Astrocyte (in vitro differentiated cells and primary cell): ENCODE data around the gene APOBEC3G. TPM values are rescaled to one million over a fixed set of nuclear protein-coding genes. Genes with fewer than 3 reads are reported as not detected.

ENCODE experiments used
- DNase-seq: peaks from one replicate; pipeline ENCODE4 v3.0.0-alpha.2; 2010; ENCODE audit warnings: low read depth
- FAIRE-seq: peaks from 2 replicates; lab custom pipeline; 2011; peaks lifted over from hg19 to GRCh38; lab: Jason Lieb, UNC
- H2AFZ ChIP-seq: 2 replicates; pipeline ENCODE4 v1.6.0; 2012; ENCODE audit warnings: low read depth, low read length, inconsistent platforms
- H3K27ac ChIP-seq: 2 replicates; pipeline ENCODE4 v1.5.1; 2011; ENCODE audit warnings: low read depth, low read length, inconsistent platforms
- H3K27me3 ChIP-seq: 2 replicates; pipeline ENCODE4 v1.6.0; 2011; ENCODE audit warnings: low read length, inconsistent platforms; ENCODE audit not compliant: insufficient read depth
- H3K36me3 ChIP-seq: 2 replicates; pipeline ENCODE4 v1.5.1; 2011; ENCODE audit warnings: low read length, inconsistent platforms; ENCODE audit not compliant: insufficient read depth
- H3K4me1 ChIP-seq: 2 replicates; pipeline ENCODE4 v1.5.1; 2011; ENCODE audit warnings: low read length, inconsistent platforms; ENCODE audit not compliant: insufficient read depth
- H3K4me2 ChIP-seq: 2 replicates; pipeline ENCODE4 v1.6.0; 2012; ENCODE audit warnings: low read length, inconsistent platforms
- H3K4me3 ChIP-seq: 2 replicates; pipeline ENCODE4 v1.5.1; 2011; ENCODE audit warnings: low read depth, mild to moderate bottlenecking, low read length, inconsistent platforms; ENCODE audit not compliant: insufficient read depth
- H3K79me2 ChIP-seq: 2 replicates; pipeline ENCODE4 v1.6.0; 2012; ENCODE audit warnings: mild to moderate bottlenecking, low read length, inconsistent platforms; ENCODE audit not compliant: insufficient read depth
- H3K9ac ChIP-seq: 2 replicates; pipeline ENCODE4 v1.6.0; 2012; ENCODE audit warnings: mild to moderate bottlenecking, low read length, inconsistent platforms
- H3K9me3 ChIP-seq: 2 replicates; pipeline ENCODE4 v1.5.1; 2012; ENCODE audit warnings: low read depth, mild to moderate bottlenecking, low read length, inconsistent platforms; ENCODE audit not compliant: insufficient read depth
- H4K20me1 ChIP-seq: 2 replicates; pipeline ENCODE4 v1.6.0; 2012; ENCODE audit warnings: low read length, inconsistent platforms; ENCODE audit not compliant: insufficient read depth
- H3K27ac Mint-ChIP-seq: one replicate; pipeline ENCODE4 v1.8.0; 2021; ENCODE audit warnings: mild to moderate bottlenecking, mixed read lengths; ENCODE audit not compliant: unreplicated experiment
- H3K27me3 Mint-ChIP-seq: one replicate; pipeline ENCODE4 v1.8.0; 2021; ENCODE audit warnings: low read depth, mixed read lengths; ENCODE audit not compliant: unreplicated experiment
- H3K36me3 Mint-ChIP-seq: one replicate; pipeline ENCODE4 v1.8.0; 2021; ENCODE audit warnings: low read depth, mixed read lengths; ENCODE audit not compliant: unreplicated experiment
- H3K4me1 Mint-ChIP-seq: one replicate; pipeline ENCODE4 v1.8.0; 2021; ENCODE audit warnings: low read depth, mixed read lengths; ENCODE audit not compliant: unreplicated experiment
- H3K4me3 Mint-ChIP-seq: one replicate; pipeline ENCODE4 v1.8.0; 2021; ENCODE audit warnings: mild to moderate bottlenecking, moderate library complexity, mixed read lengths; ENCODE audit not compliant: unreplicated experiment
- H3K9me3 Mint-ChIP-seq: one replicate; pipeline ENCODE4 v1.8.0; 2021; ENCODE audit warnings: mild to moderate bottlenecking, mixed read lengths; ENCODE audit not compliant: unreplicated experiment
- EZH2 ChIP-seq: IDR thresholded peaks from 2 replicates; pipeline ENCODE4 v1.6.1; 2012; ENCODE audit warnings: mild to moderate bottlenecking, low read length, inconsistent platforms; ENCODE audit not compliant: insufficient read depth
- total RNA-seq: library from RNA; stranded (reverse); gene quantifications from 2 replicates; pipeline ENCODE4 v1.2.1, GENCODE V29; 2021
- TF ChIP-seq, protein P1 (sequence below): IDR thresholded peaks from 2 replicates; pipeline ENCODE4 v1.5.1; 2011; ENCODE audit warnings: low read depth, mild to moderate bottlenecking, inconsistent platforms, low read length, moderate library complexity; ENCODE audit not compliant: insufficient read depth

The APOBEC3G gene
- total RNA-seq, 1 donor from 2014 or later: 2.4 TPM

GRCh38 chr22:39122772-39123470 is 45.8 kb downstream of the APOBEC3G start:
- H3K27ac Mint-ChIP-seq: no peak overlapping the region
- peaks cover 8% of the 10 kb centered on the region for H3K27me3 ChIP-seq
- no peaks in the 10 kb centered on the region for H3K4me1 Mint-ChIP-seq
- no peaks in the 10 kb centered on the region for H3K36me3 Mint-ChIP-seq
- no peak overlapping the region for H2AFZ ChIP-seq
- no peak overlapping the region for H3K27ac ChIP-seq
- H3K79me2 ChIP-seq: no peaks in the 10 kb centered on the region
- H4K20me1 ChIP-seq: no peaks in the 10 kb centered on the region
- DNase-seq: no peak
- FAIRE-seq: no peak
- no peaks in the 10 kb centered on the region for H3K4me1 ChIP-seq
- H3K9me3 Mint-ChIP-seq: no peaks in the 10 kb centered on the region
- no peaks in the 10 kb centered on the region for H3K9me3 ChIP-seq
- H3K36me3 ChIP-seq: no peaks in the 10 kb centered on the region
- TF ChIP-seq, protein P1, sequence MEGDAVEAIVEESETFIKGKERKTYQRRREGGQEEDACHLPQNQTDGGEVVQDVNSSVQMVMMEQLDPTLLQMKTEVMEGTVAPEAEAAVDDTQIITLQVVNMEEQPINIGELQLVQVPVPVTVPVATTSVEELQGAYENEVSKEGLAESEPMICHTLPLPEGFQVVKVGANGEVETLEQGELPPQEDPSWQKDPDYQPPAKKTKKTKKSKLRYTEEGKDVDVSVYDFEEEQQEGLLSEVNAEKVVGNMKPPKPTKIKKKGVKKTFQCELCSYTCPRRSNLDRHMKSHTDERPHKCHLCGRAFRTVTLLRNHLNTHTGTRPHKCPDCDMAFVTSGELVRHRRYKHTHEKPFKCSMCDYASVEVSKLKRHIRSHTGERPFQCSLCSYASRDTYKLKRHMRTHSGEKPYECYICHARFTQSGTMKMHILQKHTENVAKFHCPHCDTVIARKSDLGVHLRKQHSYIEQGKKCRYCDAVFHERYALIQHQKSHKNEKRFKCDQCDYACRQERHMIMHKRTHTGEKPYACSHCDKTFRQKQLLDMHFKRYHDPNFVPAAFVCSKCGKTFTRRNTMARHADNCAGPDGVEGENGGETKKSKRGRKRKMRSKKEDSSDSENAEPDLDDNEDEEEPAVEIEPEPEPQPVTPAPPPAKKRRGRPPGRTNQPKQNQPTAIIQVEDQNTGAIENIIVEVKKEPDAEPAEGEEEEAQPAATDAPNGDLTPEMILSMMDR: no peak
- no peak for TF ChIP-seq EZH2
- no peak overlapping the region for H3K9ac ChIP-seq
- H3K4me3 ChIP-seq: no peak overlapping the region
- H3K27me3 Mint-ChIP-seq: peaks cover 13% of the 10 kb centered on the region
- H3K4me3 Mint-ChIP-seq: no peak overlapping the region
- H3K4me2 ChIP-seq: no peak overlapping the region

DNA sequence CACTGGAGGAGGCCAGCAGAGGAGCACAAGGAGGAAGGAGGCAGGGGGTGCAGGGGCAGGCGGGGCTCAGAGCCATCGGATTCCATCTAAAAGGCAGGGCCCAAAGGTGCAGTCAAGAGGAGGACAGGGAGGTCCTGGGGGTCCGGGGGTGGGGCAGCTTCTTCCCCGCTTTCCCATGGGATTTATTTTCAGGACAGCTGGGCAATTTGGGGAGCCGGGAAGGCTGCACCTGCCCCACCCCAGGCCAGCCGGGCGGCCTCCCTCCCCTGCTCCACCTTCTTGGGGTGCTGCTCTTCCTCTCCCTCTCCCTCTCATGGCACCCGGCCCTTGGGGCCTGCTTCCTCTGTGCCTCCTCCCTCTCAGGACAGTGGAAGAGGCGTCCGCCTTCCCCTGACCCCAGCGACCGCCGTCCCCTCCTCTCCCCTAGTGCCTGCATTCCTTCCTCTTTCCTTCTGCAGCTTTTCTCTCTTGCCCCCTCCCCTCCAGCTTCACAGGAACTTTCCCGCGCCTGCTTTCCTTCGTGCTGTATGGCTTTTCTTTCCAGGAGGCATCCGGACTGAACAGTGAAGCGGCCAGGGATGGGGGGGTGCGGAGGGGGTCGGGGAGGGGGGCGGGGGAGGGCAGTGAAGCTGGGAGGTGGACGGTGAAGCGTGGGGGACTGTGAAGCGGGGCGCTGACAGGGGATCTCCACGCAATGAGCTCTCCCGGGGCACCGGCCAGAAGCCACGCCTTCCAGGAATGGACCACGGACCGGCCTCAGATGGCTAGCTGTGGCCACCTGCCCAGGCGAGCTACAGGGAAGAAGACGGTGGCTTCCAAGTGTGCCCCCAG is 46.9 kb downstream of the APOBEC3G start:
- TF ChIP-seq EZH2: no peak
- TF ChIP-seq, protein P1: no peak
- no peak overlapping the region for H3K9ac ChIP-seq
- H3K4me2 ChIP-seq: no peak overlapping the region
- H3K79me2 ChIP-seq: no peaks in the 10 kb centered on the region
- Mint-ChIP-seq H3K4me1 (no peaks in the 10 kb centered on the region), H3K27me3 (peaks cover 10% of the 10 kb centered on the region), H3K27ac (no peak overlapping the region), H3K4me3 (no peak overlapping the region), H3K9me3 (no peaks in the 10 kb centered on the region), H3K36me3 (no peaks in the 10 kb centered on the region)
- no peaks in the 10 kb centered on the region for H3K4me1 ChIP-seq
- H4K20me1 ChIP-seq: no peaks in the 10 kb centered on the region
- no peaks in the 10 kb centered on the region for H3K9me3 ChIP-seq
- no peak overlapping the region for H3K27ac ChIP-seq
- DNase-seq (no peak), FAIRE-seq (no peak)
- H3K4me3 ChIP-seq: no peak overlapping the region
- H3K27me3 ChIP-seq: peaks cover 2% of the 10 kb centered on the region
- H3K36me3 ChIP-seq: no peaks in the 10 kb centered on the region
- H2AFZ ChIP-seq: no peak overlapping the region

DNA sequence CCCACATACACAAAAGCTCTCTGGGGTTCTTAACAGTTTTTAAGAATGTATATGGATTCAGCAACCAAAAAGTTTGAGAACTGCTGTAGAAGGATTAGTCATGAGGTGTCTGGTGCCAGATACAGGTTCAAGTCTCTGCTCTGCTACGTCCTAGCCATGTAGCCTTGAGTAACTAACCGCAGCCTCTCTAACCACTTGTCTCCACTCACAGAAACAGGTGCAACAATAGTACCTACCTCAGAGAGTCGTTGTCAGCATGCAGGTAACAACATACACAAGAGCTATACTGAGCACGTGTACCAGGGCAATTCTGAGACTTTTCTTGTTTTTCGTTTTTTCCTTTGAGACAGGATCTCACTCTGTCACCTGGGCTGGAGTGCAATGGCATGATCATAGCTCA is 48.5 kb downstream of the APOBEC3G start:
- no peak overlapping the region for H3K4me3 ChIP-seq
- no peak overlapping the region for H2AFZ ChIP-seq
- H3K4me1 ChIP-seq: no peaks in the 10 kb centered on the region
- TF ChIP-seq, protein P1: no peak
- no peak for TF ChIP-seq EZH2
- no peaks in the 10 kb centered on the region for H3K36me3 Mint-ChIP-seq
- no peaks in the 10 kb centered on the region for H3K9me3 ChIP-seq
- H3K4me1 Mint-ChIP-seq: peaks cover 4% of the 10 kb centered on the region
- H3K27ac Mint-ChIP-seq: no peak overlapping the region
- no peaks in the 10 kb centered on the region for H3K79me2 ChIP-seq
- H3K9me3 Mint-ChIP-seq: no peaks in the 10 kb centered on the region
- no peak overlapping the region for H3K27ac ChIP-seq
- H3K4me3 Mint-ChIP-seq: no peak overlapping the region
- H3K36me3 ChIP-seq: no peaks in the 10 kb centered on the region
- H3K9ac ChIP-seq: no peak overlapping the region
- FAIRE-seq (no peak), DNase-seq (no peak)
- no peaks in the 10 kb centered on the region for H4K20me1 ChIP-seq
- peaks cover 9% of the 10 kb centered on the region for H3K27me3 Mint-ChIP-seq
- H3K27me3 ChIP-seq: peaks cover 4% of the 10 kb centered on the region
- no peak overlapping the region for H3K4me2 ChIP-seq
